Measurements from ENCODE around the gene DEFB132.
"Not testable (repeated sequence)": the region's sequence is repeated elsewhere in the genome, so short reads cannot be mapped to it uniquely, and the experiment has no call there.

Gene DEFB132

DNA sequence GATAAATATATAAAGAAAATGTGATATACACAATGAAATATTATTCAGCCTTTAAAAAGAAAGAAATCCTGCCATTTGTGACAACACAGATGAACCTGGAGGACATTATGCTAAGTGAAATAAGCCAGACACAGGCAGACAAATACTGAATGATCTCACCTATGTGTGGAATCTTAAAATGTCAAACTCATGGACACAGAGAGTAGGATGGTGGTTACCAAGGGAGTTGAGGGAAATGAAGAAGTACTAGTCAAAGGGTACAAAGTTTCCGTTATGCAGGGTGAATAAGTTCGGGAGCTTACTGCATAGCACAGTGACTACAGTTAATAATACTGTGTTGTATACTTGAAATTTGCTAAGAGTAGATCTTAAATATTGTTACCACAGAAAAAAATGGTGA lies 14.6 kb upstream of the DEFB132 start:
- Mint-ChIP-seq H3K36me3 (ENCODE audit: low read depth) (no peaks in the 10 kb centered on the region), H3K4me1 (ENCODE audit: low read depth) (peaks cover 9% of the 10 kb centered on the region), H3K27me3 (ENCODE audit: low read depth) (peaks cover 18% of the 10 kb centered on the region), H3K27ac (no peak overlapping the region), H3K4me3 (no peak overlapping the region), H3K9me3 (no peaks in the 10 kb centered on the region)

DNA sequence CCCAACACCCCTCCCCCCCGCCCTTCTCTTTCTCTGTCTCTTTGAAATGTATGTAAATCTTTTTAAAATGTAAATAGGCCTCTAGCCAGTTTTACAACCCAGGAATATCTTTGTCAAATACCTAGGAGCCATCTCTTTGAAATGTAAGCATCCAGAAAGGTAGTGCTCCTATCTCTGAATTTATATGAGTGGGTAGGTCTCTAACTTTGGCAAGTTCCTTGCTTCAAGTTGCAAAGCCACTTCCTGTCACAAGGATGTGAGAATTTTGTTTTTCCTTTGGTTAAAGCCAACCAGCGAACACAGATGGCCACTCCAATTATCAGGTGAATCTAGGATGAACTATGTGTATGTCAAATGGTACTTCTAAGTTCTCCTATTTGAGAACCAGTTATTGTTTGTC lies 6.2 kb upstream of the DEFB132 start:
- peak overlapping the region; percentile 36 for H3K4me3 Mint-ChIP-seq
- peaks cover 6% of the 10 kb centered on the region for H3K4me1 Mint-ChIP-seq (ENCODE audit: low read depth)
- no peak overlapping the region for H3K27ac Mint-ChIP-seq
- H3K27me3 Mint-ChIP-seq (ENCODE audit: low read depth) = no peaks in the 10 kb centered on the region
- H3K36me3 Mint-ChIP-seq (ENCODE audit: low read depth) = no peaks in the 10 kb centered on the region
- no peaks in the 10 kb centered on the region for H3K9me3 Mint-ChIP-seq

DNA sequence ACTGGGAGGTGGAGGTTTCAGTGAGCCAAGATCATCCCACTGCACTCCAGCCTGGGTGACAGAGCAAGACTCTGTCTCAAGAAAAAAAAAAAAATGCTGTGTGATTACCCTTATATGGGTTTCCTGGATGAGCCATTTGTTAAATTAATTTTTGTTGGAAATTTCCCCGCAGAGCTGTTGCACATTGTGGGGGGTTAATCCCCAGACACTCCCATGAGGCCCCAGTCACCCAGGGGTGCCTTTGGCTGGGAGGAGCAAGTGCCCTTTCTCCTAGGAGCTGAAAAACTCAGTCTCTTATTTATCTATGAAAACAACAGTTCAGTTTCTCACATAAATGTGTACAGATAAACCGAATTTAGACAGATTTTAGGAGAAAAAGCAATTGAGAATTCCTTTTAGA lies 4.7 kb upstream of the DEFB132 start:
- no peak overlapping the region for H3K4me3 Mint-ChIP-seq
- no peaks in the 10 kb centered on the region for H3K9me3 Mint-ChIP-seq
- H3K27me3 Mint-ChIP-seq (ENCODE audit: low read depth) = no peaks in the 10 kb centered on the region
- no peak overlapping the region for H3K27ac Mint-ChIP-seq
- H3K4me1 Mint-ChIP-seq (ENCODE audit: low read depth) = peaks cover 6% of the 10 kb centered on the region
- no peaks in the 10 kb centered on the region for H3K36me3 Mint-ChIP-seq (ENCODE audit: low read depth)

DNA sequence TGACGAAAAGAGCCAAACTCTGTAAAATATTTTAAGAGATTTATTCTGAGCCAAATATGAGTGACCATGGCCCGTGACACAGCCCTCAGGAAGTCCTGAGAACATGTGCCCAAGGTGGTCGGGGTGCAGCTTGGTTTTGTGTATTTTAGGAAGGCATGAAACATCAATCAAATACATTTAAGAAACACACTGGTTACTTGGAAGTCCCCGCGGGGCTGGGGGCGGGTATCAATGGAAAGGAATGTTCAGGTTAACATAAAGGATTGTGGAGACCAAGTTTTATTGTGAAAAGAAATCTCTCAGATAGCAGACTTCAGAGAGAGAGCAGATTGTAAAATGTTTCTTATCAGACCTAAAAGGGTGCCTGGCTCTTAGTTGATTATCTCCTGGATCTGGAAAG lies 4.1 kb upstream of the DEFB132 start:
- not testable (repeated sequence) for H3K4me3 Mint-ChIP-seq; H3K27me3 Mint-ChIP-seq (ENCODE audit: low read depth); H3K9me3 Mint-ChIP-seq; H3K36me3 Mint-ChIP-seq (ENCODE audit: low read depth); H3K4me1 Mint-ChIP-seq (ENCODE audit: low read depth); H3K27ac Mint-ChIP-seq

DNA sequence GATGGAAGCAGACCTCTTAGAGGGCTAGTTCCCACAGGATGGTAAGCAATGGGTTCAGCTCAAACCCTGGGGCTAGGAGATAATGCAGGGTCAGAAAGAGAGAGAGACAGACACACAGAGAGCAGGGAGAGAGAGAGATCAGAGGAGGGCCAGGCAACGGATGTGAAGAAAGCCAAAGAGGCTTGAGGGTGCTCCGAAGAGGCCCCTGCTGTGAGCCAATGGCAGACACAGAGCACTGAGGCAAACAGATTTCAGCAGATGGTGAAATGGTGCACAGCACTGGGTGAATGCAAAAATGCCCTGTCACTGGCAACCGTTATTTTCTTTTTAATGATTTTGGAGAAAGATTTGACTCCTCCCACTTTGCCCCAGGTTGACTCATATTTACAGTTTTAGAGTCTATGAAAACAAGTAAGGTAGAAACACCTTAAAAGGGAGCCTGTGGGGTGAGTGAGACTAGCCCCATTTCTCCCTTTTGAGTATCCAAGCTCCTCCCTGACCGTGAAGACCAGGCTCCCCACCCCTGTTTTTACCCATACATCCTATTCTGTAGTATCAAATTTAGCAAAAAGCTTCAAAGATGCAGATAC lies 840 bp downstream of the DEFB132 start:
- Mint-ChIP-seq H3K9me3 (no peaks in the 10 kb centered on the region), H3K36me3 (ENCODE audit: low read depth) (no peaks in the 10 kb centered on the region), H3K27ac (no peak overlapping the region), H3K4me1 (ENCODE audit: low read depth) (peaks cover 10% of the 10 kb centered on the region), H3K4me3 (no peak overlapping the region), H3K27me3 (ENCODE audit: low read depth) (no peaks in the 10 kb centered on the region)

DNA sequence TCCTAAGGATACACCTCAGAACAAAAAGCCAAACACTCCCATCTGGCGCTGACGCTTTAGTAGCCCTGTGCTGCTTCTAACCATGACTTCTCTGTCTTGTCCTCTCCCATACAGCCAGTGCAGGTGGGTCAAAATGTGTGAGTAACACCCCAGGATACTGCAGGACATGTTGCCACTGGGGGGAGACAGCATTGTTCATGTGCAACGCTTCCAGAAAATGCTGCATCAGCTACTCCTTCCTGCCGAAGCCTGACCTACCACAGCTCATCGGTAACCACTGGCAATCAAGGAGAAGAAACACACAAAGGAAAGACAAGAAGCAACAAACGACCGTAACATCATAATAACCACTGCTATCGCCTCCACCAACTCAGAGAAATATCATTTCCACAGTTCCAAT lies 1.4 kb downstream of the DEFB132 start:
- no peak overlapping the region for H3K27ac Mint-ChIP-seq
- H3K36me3 Mint-ChIP-seq (ENCODE audit: low read depth) = no peaks in the 10 kb centered on the region
- H3K4me1 Mint-ChIP-seq (ENCODE audit: low read depth) = peaks cover 10% of the 10 kb centered on the region
- no peaks in the 10 kb centered on the region for H3K27me3 Mint-ChIP-seq (ENCODE audit: low read depth)
- no peak overlapping the region for H3K4me3 Mint-ChIP-seq
- H3K9me3 Mint-ChIP-seq = no peaks in the 10 kb centered on the region

DNA sequence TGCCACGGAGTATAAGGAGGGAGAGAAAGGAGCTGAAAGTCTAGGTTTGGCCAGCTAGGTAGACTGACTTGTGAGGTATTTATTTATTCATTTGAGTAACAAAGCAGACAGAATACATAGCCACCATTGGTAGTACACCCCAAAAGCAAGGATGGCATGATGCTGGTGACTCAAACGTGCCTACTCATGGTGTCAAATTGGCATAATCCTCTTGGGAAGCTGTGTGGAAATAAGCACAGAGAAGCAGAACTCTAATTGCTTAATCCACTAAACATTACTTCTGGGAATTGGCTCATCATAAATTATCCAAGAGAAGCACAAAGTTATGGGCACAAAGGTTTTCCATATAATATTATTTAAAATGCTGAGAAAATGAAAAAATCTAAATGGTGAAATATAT lies 2.5 kb downstream of the DEFB132 start:
- H3K36me3 Mint-ChIP-seq (ENCODE audit: low read depth) = no peaks in the 10 kb centered on the region
- H3K27ac Mint-ChIP-seq = no peak overlapping the region
- H3K4me3 Mint-ChIP-seq = no peak overlapping the region
- no peaks in the 10 kb centered on the region for H3K9me3 Mint-ChIP-seq
- peaks cover 10% of the 10 kb centered on the region for H3K4me1 Mint-ChIP-seq (ENCODE audit: low read depth)
- H3K27me3 Mint-ChIP-seq (ENCODE audit: low read depth) = no peaks in the 10 kb centered on the region

DNA sequence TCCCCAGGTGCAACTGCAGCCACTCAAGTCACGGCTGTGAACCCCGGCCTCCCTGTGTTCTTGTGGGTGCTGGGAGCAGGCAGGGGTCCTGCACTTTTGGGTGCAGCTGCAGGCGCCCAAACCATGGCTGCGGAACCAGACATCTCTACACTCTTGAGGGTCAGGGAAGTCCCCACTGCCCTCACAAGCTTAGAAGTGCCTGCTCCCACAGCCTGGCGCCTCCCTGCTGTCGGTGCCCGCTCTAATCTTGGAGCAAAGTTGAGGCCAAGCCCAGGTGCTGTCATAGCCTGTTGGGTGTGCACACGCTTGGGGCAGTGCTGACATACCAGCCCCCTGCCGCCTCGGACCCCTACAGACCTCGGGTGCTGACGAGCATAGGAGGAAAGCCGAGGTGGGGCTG lies 6.2 kb downstream of the DEFB132 start:
- H3K36me3 Mint-ChIP-seq (ENCODE audit: low read depth) = no peaks in the 10 kb centered on the region
- H3K27me3 Mint-ChIP-seq (ENCODE audit: low read depth) = peaks cover 13% of the 10 kb centered on the region
- H3K4me1 Mint-ChIP-seq (ENCODE audit: low read depth) = peaks cover 15% of the 10 kb centered on the region
- H3K27ac Mint-ChIP-seq = no peak overlapping the region
- no peak overlapping the region for H3K4me3 Mint-ChIP-seq
- H3K9me3 Mint-ChIP-seq = no peaks in the 10 kb centered on the region

DNA sequence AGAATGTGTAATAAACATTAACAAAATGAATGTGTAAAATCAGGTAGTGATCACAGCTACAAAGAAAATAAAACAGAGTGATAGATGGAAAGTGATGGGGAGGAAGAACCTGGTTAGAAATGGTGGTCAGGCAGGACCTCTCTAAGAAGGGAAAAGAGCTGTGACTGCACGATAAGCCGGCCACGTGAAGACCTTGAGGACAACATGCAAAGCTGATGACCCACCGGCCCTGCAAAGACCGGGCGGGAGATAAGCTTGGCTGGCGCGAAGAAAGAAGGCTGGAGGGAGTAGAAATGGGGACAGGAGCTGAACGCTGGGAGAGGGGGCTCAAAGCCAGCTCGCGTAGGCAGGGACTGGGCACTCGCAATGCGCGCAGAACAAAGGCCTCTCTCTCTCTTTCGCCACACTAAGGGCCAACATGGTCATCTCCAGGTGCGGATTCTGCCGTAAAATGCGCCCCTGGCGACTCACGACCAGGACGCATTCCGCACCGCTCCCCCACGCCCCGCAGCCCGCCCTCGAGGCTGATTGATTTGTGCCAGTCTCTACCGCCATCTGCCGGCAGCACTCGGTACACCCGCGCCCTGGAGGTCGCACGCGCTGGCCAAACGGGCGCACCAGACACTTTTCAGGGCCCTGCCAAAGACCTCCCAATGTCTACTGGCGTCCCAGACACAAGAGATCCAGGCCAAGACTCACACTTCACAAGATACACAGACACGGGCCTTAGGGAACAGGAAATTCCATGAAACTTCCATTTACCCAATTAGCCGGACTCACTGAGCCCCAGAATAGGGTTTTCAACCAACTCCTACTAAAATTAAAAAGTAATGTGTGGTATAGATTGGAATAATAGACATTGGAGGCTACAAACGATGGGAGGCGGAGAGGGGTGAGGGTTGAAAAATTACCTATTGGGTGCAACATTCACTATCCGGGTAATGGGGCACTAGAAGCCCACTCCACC lies 9.4 kb downstream of the DEFB132 start:
- no peaks in the 10 kb centered on the region for H3K36me3 Mint-ChIP-seq (ENCODE audit: low read depth)
- no peaks in the 10 kb centered on the region for H3K9me3 Mint-ChIP-seq
- peaks cover 13% of the 10 kb centered on the region for H3K27me3 Mint-ChIP-seq (ENCODE audit: low read depth)
- no peak overlapping the region for H3K27ac Mint-ChIP-seq
- peak overlapping the region; percentile 80 for H3K4me3 Mint-ChIP-seq
- peaks cover 10% of the 10 kb centered on the region for H3K4me1 Mint-ChIP-seq (ENCODE audit: low read depth)

DNA sequence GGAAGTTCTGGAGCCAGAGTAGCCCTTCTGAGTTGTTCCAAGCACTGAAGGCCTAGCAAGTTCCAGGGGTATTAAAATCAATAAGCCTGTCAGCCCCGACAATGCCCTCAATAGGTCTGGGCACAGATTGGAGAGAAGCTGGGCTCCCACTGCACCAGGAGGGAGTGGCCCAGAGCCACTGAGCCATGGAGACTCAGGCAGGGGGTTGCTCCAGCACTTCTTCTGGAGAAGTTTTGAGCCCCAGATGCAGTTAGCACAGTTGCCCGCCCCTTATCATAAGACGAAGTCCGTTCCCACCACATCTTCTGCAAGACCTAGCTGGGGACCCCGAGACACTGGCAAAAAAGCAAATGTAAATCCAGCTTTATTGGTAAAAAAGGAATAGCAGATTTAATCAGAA lies 13.0 kb downstream of the DEFB132 start:
- H3K36me3 Mint-ChIP-seq (ENCODE audit: low read depth) = no peaks in the 10 kb centered on the region
- peaks cover 9% of the 10 kb centered on the region for H3K27me3 Mint-ChIP-seq (ENCODE audit: low read depth)
- no peaks in the 10 kb centered on the region for H3K9me3 Mint-ChIP-seq
- H3K4me1 Mint-ChIP-seq (ENCODE audit: low read depth) = peaks cover 10% of the 10 kb centered on the region
- H3K27ac Mint-ChIP-seq = no peak overlapping the region
- H3K4me3 Mint-ChIP-seq = no peak overlapping the region

DNA sequence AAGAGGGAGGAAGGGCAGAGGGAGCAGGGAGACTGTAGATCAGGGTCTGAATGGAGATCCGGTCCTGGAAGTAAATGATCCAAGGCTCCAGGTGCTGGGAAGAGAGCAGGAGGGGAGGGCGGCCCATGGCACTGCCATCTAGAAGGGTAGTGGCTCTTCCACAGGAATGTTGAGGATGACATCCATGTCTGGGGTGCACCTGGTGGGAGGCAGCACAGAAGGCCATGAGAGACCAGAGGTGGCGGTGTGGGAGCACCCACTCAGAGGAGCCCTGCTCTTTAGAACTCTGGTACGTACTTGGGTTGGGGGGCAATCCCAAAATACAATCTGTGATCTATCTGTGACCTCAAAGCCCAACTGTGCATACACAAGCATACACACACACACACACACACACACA lies 13.5 kb downstream of the DEFB132 start:
- peaks cover 3% of the 10 kb centered on the region for H3K36me3 Mint-ChIP-seq (ENCODE audit: low read depth)
- H3K4me1 Mint-ChIP-seq (ENCODE audit: low read depth) = peaks cover 10% of the 10 kb centered on the region
- no peak overlapping the region for H3K27ac Mint-ChIP-seq
- no peak overlapping the region for H3K4me3 Mint-ChIP-seq
- H3K27me3 Mint-ChIP-seq (ENCODE audit: low read depth) = peaks cover 9% of the 10 kb centered on the region
- no peaks in the 10 kb centered on the region for H3K9me3 Mint-ChIP-seq

DNA sequence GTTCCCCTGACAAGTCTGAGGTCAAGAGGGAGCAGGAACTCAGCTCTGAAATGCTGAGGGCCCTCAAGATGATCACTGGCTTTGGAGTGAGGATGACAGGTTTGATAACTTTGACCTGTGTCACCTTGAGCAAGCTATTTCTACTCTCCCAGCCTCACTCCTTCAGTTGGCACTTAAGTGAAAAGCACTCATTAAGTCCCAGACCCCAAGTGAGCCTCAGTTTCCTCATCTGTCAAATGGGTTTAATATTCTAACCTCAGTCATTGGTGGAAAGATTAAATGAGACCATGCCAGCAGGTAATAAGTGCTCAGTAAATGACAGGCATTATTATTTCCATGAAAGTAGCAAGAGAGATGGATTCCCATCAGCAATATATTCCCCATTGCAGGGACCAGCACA lies 14.0 kb downstream of the DEFB132 start:
- Mint-ChIP-seq H3K9me3 (no peaks in the 10 kb centered on the region), H3K27ac (no peak overlapping the region), H3K4me1 (ENCODE audit: low read depth) (peaks cover 7% of the 10 kb centered on the region), H3K27me3 (ENCODE audit: low read depth) (peaks cover 4% of the 10 kb centered on the region), H3K4me3 (no peak overlapping the region), H3K36me3 (ENCODE audit: low read depth) (peaks cover 5% of the 10 kb centered on the region)

DNA sequence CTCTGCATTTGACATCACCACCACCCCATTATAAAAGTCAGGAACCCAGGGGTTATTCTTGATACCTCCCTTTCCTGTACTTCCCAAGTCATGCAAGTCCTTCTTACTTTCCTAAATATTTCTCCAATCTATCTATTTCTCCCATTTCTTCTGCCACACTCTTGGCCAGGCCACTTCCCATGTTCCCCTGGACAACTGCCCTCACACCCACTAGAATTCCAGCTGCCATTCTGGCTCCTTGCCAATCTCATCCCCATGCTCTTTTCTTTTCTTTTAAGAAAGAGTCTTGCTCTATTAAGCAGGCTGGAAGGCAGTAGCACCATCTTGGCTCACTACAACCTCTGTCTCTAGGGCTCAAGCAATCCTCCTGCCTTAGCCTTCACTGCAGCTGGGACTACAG lies 15.2 kb downstream of the DEFB132 start:
- Mint-ChIP-seq H3K27ac (no peak overlapping the region), H3K36me3 (ENCODE audit: low read depth) (peaks cover 5% of the 10 kb centered on the region), H3K4me1 (ENCODE audit: low read depth) (no peaks in the 10 kb centered on the region), H3K9me3 (no peaks in the 10 kb centered on the region), H3K27me3 (ENCODE audit: low read depth) (no peaks in the 10 kb centered on the region), H3K4me3 (no peak overlapping the region)

DNA sequence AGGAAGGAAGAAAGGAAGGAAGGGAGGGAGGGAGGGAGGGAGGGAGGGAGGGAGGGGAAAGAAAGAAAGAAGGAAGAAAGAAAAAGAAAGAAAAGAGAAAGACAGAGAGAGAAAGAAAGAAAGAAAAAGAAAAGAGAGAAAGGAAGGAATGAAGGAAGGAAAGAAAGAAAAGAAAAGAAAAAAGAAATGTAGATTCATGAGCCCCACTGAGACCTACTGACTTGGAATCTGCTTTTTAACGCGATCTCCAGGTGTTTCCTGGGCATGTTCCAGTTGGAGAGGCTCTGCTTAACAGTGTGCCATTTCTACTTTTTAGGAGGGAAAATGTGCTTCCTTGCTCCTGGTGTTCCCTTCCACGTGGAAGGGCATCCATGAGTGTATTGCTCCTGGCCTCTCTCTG lies 16.4 kb downstream of the DEFB132 start:
- Mint-ChIP-seq H3K4me3 (no peak overlapping the region), H3K27me3 (ENCODE audit: low read depth) (no peaks in the 10 kb centered on the region), H3K36me3 (ENCODE audit: low read depth) (peaks cover 8% of the 10 kb centered on the region), H3K4me1 (ENCODE audit: low read depth) (no peaks in the 10 kb centered on the region), H3K9me3 (no peaks in the 10 kb centered on the region), H3K27ac (no peak overlapping the region)

DNA sequence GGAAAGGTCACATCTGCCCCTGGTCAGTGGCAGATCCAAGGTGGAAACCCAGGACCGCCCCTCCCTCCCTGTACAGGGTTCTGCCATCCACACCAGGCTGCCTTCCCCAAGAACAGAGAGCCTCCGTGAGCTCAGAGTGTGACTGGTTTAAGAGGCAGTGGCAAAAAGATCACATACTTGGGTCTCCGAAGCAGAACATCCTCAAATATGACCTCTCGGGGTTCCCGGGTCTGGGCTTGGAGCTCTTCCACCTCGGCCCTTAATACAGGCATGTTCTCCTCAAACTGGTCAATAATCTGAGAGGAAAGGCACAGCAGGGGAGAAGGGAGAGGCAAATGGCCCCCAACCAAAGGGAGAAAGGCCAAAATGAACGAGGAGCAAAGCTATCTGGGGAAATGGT lies 18.3 kb downstream of the DEFB132 start:
- no peaks in the 10 kb centered on the region for H3K4me1 Mint-ChIP-seq (ENCODE audit: low read depth)
- no peak overlapping the region for H3K4me3 Mint-ChIP-seq
- no peak overlapping the region for H3K27ac Mint-ChIP-seq
- no peaks in the 10 kb centered on the region for H3K9me3 Mint-ChIP-seq
- no peaks in the 10 kb centered on the region for H3K27me3 Mint-ChIP-seq (ENCODE audit: low read depth)
- peaks cover 8% of the 10 kb centered on the region for H3K36me3 Mint-ChIP-seq (ENCODE audit: low read depth)

All from T-helper 1 cell treated with Interleukin-12 subunit alpha and Interleukin-12 subunit beta and Interleukin-4 antibody, amounts not matched to agents 30 μg/mL and 1 μg/mL, for 36 hours (primary cell).